BJ (cell line): Measurements from ENCODE around the gene MISP. TPM values are rescaled to one million over a fixed set of nuclear protein-coding genes. Genes with fewer than 3 reads are reported as not detected.

Source experiments
- CTCF ChIA-PET: fragments of 350-600 bp; formaldehyde crosslinking; extraction: SDS; loops from one replicate; lab custom pipeline; 2021; ENCODE audit warnings: antibody characterized with exemption, inconsistent platforms; lab: Yijun Ruan, JAX
- POLR2A ChIA-PET: fragments of 300-600 bp; sonication (Branson Sonifier 250); formaldehyde crosslinking; extraction: SDS; loops from one replicate; lab custom pipeline; 2021; ENCODE audit warnings: antibody characterized with exemption; lab: Charles Lee
- DNase-seq: peaks from one replicate; pipeline ENCODE4 v3.0.0-alpha.2; 2011; ENCODE audit warnings: low read depth
- H3K27me3 ChIP-seq: 2 replicates; pipeline ENCODE4 v1.6.0; 2011; ENCODE audit warnings: low read length; ENCODE audit not compliant: control insufficient read depth, insufficient read depth
- H3K36me3 ChIP-seq: 2 replicates; pipeline ENCODE4 v1.5.1; 2011; ENCODE audit warnings: low read length; ENCODE audit not compliant: control insufficient read depth, insufficient read depth
- H3K4me3 ChIP-seq: 2 replicates; pipeline ENCODE4 v1.5.1; 2011; ENCODE audit warnings: low read depth, mild to moderate bottlenecking, control low read depth, low read length
- CTCF ChIP-seq: IDR thresholded peaks from 2 replicates; pipeline ENCODE4 v1.5.1; 2011; ENCODE audit warnings: low read depth, mild to moderate bottlenecking, control low read depth, inconsistent platforms, low read length, moderate library complexity; ENCODE audit not compliant: insufficient read depth
- polyA plus RNA-seq: library from polyadenylated mRNA; depleted of rRNA; stranded (reverse); fragments of >200 nt; gene quantifications from 2 replicates; pipeline ENCODE4 v1.2.3, GENCODE V29; 2011

The MISP gene
- polyA plus RNA-seq, 1 experiment, result 0.06 TPM

GRCh38 chr19:720345-721160, 30.4 kb upstream of the MISP start:
- H3K4me3 ChIP-seq, result no peak overlapping the region
- POLR2A ChIA-PET, result no interaction called here

GRCh38 chr19:722553-723101, 28.3 kb upstream of the MISP start:
- TF ChIP-seq CTCF, result no peak
- peaks cover 5% of the 10 kb centered on the region; the same call in 1 of the 2 replicates for H3K27me3 ChIP-seq
- H3K4me3 ChIP-seq, result no peak overlapping the region
- DNase-seq, result no peak
- no peaks in the 10 kb centered on the region for H3K36me3 ChIP-seq
- POLR2A ChIA-PET, result no interaction called here
- CTCF ChIA-PET, result interaction anchor here (0.9 to 1.4 kb wide), 3 partner anchors 11 to 19 kb away, joined by 3 to 4 read pairs (median 4); partner anchors contain the start of gene PALM

More at GRCh38 chr19:720345-721160, 30.4 kb upstream of the MISP start:
- Histone ChIP-seq H3K36me3 (no peaks in the 10 kb centered on the region), H3K27me3 (peaks cover 5% of the 10 kb centered on the region; the same call in 1 of the 2 replicates)
- CTCF ChIA-PET, result interaction anchor here (0.6 kb wide), 1 partner anchor 13 kb away, joined by 3 read pairs; no protein-coding TSS in a partner anchor
- TF ChIP-seq CTCF, result no peak
- DNase-seq, result no peak

- no peak for TF ChIP-seq CTCF
- H3K4me3 ChIP-seq, result no peak overlapping the region
- CTCF ChIA-PET, result interaction anchor here (1.1 kb wide), 1 partner anchor 11 kb away, joined by 4 read pairs; no protein-coding TSS in a partner anchor
- POLR2A ChIA-PET, result no interaction called here
- no peaks in the 10 kb centered on the region for H3K36me3 ChIP-seq
- peaks cover 5% of the 10 kb centered on the region; the same call in 1 of the 2 replicates for H3K27me3 ChIP-seq
- no peak for DNase-seq
Observed at GRCh38 chr19:723247-723646, 27.7 kb upstream of the MISP start.

- Histone ChIP-seq H3K4me3 (no peak overlapping the region), H3K27me3 (peaks cover 5% of the 10 kb centered on the region; the same call in 1 of the 2 replicates), H3K36me3 (no peaks in the 10 kb centered on the region)
- ChIA-PET POLR2A (no interaction called here), CTCF (interaction anchor here (1.1 to 1.7 kb wide), 2 partner anchors 10 kb away, joined by 4 to 7 read pairs; no protein-coding TSS in a partner anchor)
- no peak for TF ChIP-seq CTCF
- no peak for DNase-seq
Observed at GRCh38 chr19:723714-724113, 27.2 kb upstream of the MISP start.
